Measurements from ENCODE around the gene F11.

F11 gene

DNA sequence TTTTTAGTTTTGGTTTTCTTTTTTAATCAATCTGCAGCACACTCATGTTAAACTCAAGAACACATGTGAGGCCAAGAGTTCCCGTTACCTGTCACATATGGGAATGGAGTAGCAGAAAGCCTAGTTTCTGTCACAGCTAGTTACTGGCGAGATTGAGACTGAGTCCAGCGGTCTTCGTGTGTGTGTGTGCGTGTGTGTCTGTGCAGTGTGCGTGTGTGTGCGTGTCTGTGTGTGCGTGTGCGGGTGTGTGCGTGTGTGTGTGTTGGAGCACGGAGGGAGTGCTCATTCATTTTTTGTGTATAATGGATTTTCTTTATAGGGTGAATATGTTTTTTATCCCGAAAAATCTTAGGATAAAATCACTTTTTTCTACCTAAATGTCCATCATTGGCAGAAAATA, 19.2 kb downstream of the F11 start:
- Histone ChIP-seq H4K20me1 (ENCODE audit: insufficient read depth, low read length) (no peaks in the 10 kb centered on the region), H3K27me3 (ENCODE audit: low read depth, low read length) (no peaks in the 10 kb centered on the region), H3K4me2 (ENCODE audit: low read length) (no peak overlapping the region), H2AFZ (ENCODE audit: low read depth, low read length) (no peak overlapping the region), H3K9ac (ENCODE audit: low read length) (no peak overlapping the region), H3K4me1 (ENCODE audit: low read length) (no peaks in the 10 kb centered on the region), H3K36me3 (replicated peaks; ENCODE audit: low read depth, low read length) (no peaks in the 10 kb centered on the region), H3K9me3 (ENCODE audit: insufficient read depth, low read length) (no peaks in the 10 kb centered on the region), H3K79me2 (ENCODE audit: low read length) (no peaks in the 10 kb centered on the region), H3K4me3 (ENCODE audit: low read length) (no peak overlapping the region), H3K27ac (ENCODE audit: low read length) (no peak overlapping the region)
- TF ChIP-seq, protein P1, sequence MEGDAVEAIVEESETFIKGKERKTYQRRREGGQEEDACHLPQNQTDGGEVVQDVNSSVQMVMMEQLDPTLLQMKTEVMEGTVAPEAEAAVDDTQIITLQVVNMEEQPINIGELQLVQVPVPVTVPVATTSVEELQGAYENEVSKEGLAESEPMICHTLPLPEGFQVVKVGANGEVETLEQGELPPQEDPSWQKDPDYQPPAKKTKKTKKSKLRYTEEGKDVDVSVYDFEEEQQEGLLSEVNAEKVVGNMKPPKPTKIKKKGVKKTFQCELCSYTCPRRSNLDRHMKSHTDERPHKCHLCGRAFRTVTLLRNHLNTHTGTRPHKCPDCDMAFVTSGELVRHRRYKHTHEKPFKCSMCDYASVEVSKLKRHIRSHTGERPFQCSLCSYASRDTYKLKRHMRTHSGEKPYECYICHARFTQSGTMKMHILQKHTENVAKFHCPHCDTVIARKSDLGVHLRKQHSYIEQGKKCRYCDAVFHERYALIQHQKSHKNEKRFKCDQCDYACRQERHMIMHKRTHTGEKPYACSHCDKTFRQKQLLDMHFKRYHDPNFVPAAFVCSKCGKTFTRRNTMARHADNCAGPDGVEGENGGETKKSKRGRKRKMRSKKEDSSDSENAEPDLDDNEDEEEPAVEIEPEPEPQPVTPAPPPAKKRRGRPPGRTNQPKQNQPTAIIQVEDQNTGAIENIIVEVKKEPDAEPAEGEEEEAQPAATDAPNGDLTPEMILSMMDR (IDR thresholded peaks at IDR 0.05; ENCODE audit: low read depth, low read length): no peak
- TF ChIP-seq EZH2phosphoT487 (IDR thresholded peaks at IDR 0.05; ENCODE audit: low read depth): no peak

DNA sequence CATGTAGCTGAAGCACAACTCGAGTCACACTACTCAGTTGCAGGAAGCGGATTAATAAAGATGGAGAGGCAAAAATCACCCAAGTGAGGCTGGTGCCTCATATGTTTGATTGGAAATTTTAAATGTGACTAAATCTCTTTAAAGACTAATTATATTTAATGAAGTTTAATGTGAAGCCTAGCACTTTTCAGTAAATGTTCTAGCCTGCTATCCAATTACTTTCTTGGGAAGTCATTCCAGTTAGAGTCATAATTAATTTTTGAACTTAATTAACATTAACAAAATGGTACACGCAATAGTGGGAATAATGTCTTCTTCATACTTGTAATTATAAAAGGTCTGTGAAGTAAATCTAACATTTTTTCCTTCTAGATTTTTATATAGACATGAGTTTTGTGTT, 20.6 kb downstream of the F11 start:
- Histone ChIP-seq H3K4me3 (ENCODE audit: low read length) (no peak overlapping the region), H3K4me2 (ENCODE audit: low read length) (no peak overlapping the region)

DNA sequence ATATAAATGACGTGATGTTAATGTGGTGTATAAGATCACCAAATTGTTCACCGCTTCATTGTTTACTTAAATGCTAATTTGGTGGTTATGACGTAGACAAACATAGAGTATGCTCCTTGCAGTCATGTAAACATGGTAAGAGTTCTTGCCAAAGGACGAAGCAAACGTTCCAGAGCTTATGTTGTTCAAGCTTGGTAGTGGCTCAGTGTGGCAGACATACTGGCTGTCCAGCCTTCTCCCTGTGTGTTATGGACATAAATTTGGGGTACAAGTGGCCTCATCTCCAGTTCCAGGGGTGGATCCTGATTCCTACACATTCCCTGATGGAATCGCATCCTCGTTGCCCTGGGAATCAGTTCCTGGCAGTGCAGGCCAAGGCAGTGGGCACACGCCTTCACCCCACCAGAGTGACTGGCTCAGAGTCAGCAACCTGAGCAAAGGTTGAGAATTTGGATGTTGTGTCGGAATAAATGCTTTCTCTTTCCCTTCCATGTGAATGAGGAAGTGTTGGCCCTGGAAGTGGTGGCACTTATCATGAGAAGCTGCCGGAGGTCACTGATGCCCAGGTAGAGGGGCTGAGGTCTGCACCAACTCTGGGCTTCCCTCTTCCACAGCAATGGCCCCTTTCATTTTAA, 25.4 kb downstream of the F11 start:
- H3K36me3 ChIP-seq (replicated peaks; ENCODE audit: low read depth, low read length): no peaks in the 10 kb centered on the region
- no peak overlapping the region for H3K4me2 ChIP-seq (ENCODE audit: low read length)
- no peak overlapping the region for H3K9ac ChIP-seq (ENCODE audit: low read length)
- no peaks in the 10 kb centered on the region for H3K9me3 ChIP-seq (ENCODE audit: insufficient read depth, low read length)
- H3K27me3 ChIP-seq (ENCODE audit: low read depth, low read length): no peaks in the 10 kb centered on the region
- no peak overlapping the region for H3K4me3 ChIP-seq (ENCODE audit: low read length)
- no peak for TF ChIP-seq EZH2phosphoT487 (IDR thresholded peaks at IDR 0.05; ENCODE audit: low read depth)
- TF ChIP-seq, protein P1 (IDR thresholded peaks at IDR 0.05; ENCODE audit: low read depth, low read length): no peak
- no peak overlapping the region for H3K27ac ChIP-seq (ENCODE audit: low read length)
- no peak overlapping the region for H2AFZ ChIP-seq (ENCODE audit: low read depth, low read length)
- H3K79me2 ChIP-seq (ENCODE audit: low read length): no peaks in the 10 kb centered on the region
- H3K4me1 ChIP-seq (ENCODE audit: low read length): no peaks in the 10 kb centered on the region
- no peaks in the 10 kb centered on the region for H4K20me1 ChIP-seq (ENCODE audit: insufficient read depth, low read length)

More for the DNA sequence above, 20.6 kb downstream of the F11 start:
- Histone ChIP-seq H3K27ac (ENCODE audit: low read length) (no peak overlapping the region), H3K4me1 (ENCODE audit: low read length) (no peaks in the 10 kb centered on the region), H3K9me3 (ENCODE audit: insufficient read depth, low read length) (no peaks in the 10 kb centered on the region), H3K9ac (ENCODE audit: low read length) (no peak overlapping the region), H3K36me3 (replicated peaks; ENCODE audit: low read depth, low read length) (no peaks in the 10 kb centered on the region), H4K20me1 (ENCODE audit: insufficient read depth, low read length) (no peaks in the 10 kb centered on the region), H2AFZ (ENCODE audit: low read depth, low read length) (no peak overlapping the region), H3K79me2 (ENCODE audit: low read length) (no peaks in the 10 kb centered on the region), H3K27me3 (ENCODE audit: low read depth, low read length) (no peaks in the 10 kb centered on the region)
- TF ChIP-seq, protein P1 (IDR thresholded peaks at IDR 0.05; ENCODE audit: low read depth, low read length): no peak
- TF ChIP-seq EZH2phosphoT487 (IDR thresholded peaks at IDR 0.05; ENCODE audit: low read depth): no peak

DNA sequence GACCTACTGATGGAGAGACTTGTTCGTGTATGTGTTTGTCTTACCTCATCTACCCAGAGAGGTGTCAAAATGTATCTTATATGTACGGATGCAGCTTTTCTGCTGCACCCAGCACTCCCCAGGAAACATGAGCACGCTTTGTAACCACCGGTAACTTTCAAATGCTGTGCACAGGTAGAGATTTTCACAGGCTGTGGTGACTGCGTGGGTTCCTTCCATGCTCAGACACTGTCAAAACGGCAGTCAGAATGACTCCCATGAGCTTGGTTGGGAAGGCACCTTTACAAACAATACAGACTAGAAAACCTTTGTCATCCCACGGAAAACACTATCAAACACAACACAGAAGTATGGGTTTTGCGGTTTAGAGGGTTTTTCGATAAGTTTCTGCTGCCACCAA, 28.2 kb downstream of the F11 start:
- no peak for TF ChIP-seq EZH2phosphoT487 (IDR thresholded peaks at IDR 0.05; ENCODE audit: low read depth)
- TF ChIP-seq, protein P1 (IDR thresholded peaks at IDR 0.05; ENCODE audit: low read depth, low read length): no peak
- no peak overlapping the region for H3K9ac ChIP-seq (ENCODE audit: low read length)
- H4K20me1 ChIP-seq (ENCODE audit: insufficient read depth, low read length): no peaks in the 10 kb centered on the region
- no peak overlapping the region for H3K27ac ChIP-seq (ENCODE audit: low read length)
- H2AFZ ChIP-seq (ENCODE audit: low read depth, low read length): no peak overlapping the region
- H3K27me3 ChIP-seq (ENCODE audit: low read depth, low read length): no peaks in the 10 kb centered on the region
- no peaks in the 10 kb centered on the region for H3K36me3 ChIP-seq (replicated peaks; ENCODE audit: low read depth, low read length)
- no peaks in the 10 kb centered on the region for H3K4me1 ChIP-seq (ENCODE audit: low read length)
- no peaks in the 10 kb centered on the region for H3K79me2 ChIP-seq (ENCODE audit: low read length)
- H3K4me3 ChIP-seq (ENCODE audit: low read length): no peak overlapping the region
- H3K9me3 ChIP-seq (ENCODE audit: insufficient read depth, low read length): no peaks in the 10 kb centered on the region
- no peak overlapping the region for H3K4me2 ChIP-seq (ENCODE audit: low read length)

All from OCI-LY3 (cell line).